C4-2B (cell line): Measurements from ENCODE around the gene NT5DC3.

ENCODE experiments used
- H3K27ac ChIP-seq: fragments of 450-650 bp; 2 replicates; pipeline ENCODE4 v1.5.1; 2017
- ZFX ChIP-seq: fragments of 450-650 bp; IDR thresholded peaks from 2 replicates; pipeline ENCODE4 v1.6.1; 2017
- TF ChIP-seq, protein P1 (sequence below): fragments of 450-650 bp; conservative IDR thresholded peaks from 2 replicates; pipeline ENCODE4 v1.5.1; 2017; ENCODE audit warnings: mild to moderate bottlenecking

NT5DC3 gene

DNA sequence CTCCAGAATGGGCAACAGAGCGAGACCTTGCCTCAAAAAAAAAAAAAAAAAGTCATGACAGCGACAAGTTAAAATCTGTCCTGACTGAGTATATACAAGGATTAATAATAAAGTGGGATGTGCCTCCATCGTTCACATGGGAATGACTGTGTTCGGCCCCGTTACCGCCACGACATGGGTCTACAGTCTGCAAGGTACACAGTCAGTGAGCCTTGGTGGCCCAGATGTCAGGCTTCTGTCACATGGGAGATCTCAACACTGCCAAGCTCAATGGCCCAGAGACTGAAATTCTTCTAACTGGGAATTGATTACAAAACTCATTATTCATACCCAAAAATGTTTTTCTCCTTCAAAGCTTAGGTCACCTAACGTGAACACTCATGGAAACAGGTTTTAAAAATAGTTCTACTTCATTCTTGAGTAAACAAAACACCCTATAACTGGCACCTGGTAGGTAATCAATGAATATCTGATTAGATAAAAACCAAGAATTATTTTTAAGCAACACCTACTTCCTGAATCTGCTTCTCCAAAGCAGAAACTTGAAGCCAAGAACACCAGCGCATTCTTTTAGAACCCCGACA is 66.0 kb downstream of the NT5DC3 start:
- no peak overlapping the region for H3K27ac ChIP-seq
- TF ChIP-seq ZFX, result no peak
- TF ChIP-seq, protein P1, sequence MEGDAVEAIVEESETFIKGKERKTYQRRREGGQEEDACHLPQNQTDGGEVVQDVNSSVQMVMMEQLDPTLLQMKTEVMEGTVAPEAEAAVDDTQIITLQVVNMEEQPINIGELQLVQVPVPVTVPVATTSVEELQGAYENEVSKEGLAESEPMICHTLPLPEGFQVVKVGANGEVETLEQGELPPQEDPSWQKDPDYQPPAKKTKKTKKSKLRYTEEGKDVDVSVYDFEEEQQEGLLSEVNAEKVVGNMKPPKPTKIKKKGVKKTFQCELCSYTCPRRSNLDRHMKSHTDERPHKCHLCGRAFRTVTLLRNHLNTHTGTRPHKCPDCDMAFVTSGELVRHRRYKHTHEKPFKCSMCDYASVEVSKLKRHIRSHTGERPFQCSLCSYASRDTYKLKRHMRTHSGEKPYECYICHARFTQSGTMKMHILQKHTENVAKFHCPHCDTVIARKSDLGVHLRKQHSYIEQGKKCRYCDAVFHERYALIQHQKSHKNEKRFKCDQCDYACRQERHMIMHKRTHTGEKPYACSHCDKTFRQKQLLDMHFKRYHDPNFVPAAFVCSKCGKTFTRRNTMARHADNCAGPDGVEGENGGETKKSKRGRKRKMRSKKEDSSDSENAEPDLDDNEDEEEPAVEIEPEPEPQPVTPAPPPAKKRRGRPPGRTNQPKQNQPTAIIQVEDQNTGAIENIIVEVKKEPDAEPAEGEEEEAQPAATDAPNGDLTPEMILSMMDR, result no peak

DNA sequence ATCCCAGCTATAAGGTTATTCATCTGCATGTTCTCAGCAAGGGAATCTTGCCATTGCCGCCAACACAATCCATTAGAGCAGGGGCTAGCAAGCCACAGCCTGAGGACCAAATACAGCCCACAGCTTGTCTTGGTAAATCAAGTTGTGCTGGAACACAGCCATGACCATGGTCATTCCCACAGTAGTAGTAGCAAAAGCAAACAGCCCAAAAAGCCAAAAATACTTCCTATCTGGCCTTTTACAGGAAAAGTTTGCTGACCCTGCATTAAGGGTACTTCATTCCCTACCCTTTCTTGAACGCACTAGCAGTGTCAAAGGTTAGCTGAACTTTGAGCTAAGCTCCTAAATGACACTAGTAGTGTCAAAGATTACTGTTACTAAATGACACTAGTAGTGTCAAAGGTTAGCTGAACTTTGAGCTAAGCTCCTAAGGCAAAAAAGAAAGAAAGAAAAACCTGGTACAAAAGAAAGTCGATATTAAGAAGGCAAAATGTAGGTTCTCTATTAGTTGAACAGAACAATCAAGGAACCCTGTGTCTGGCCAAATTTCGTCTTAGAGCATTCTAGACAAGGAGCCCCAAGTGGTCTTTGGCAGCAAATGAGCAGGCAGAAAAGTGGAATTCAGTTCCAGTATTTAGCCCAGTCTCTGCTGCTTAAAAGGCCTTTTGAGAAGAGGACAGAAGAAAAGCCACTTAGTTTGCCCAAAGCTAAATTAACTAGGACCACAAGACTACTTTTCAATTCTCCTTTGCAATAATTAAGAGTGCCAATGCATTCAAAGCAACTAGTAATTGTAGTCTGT is 67.7 kb downstream of the NT5DC3 start:
- H3K27ac ChIP-seq, result no peak overlapping the region
- TF ChIP-seq, protein P1, result no peak
- TF ChIP-seq ZFX, result no peak

DNA sequence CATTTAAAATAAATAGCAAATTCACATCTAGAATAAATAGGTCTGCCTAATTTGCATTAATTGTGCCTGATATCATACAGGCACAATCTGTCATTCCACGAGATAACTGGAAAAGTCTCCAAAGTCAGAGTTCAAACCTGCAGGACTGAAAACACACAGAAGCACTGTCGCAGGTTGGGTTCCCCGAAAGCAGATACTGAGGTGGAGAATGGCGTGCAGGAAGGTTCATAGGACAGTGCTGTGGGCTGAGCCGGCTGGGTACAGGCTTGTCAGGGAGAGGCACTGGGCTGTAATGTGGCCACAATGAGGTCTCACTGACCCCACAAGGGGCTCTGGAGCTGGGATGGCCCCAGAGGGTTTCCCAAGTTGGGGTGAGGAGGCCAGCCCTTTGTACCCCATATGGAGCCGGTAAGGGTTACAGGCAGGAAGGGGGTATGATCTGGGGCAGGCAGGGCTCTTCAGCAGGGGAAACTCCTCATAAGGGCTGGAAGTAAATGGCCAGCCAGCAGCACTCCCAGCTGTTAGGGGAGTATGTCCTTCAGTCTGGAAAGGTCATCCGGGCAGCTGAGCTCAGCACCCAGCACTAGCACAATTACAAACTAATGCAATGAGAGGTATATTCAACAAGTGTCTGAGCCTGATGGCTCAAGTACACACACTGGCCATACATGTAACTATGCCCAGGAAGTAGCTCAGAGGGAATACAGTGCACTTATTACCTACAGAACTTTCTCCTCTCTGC is 68.5 kb downstream of the NT5DC3 start:
- TF ChIP-seq, protein P1, result no peak
- no peak for TF ChIP-seq ZFX
- no peak overlapping the region for H3K27ac ChIP-seq

DNA sequence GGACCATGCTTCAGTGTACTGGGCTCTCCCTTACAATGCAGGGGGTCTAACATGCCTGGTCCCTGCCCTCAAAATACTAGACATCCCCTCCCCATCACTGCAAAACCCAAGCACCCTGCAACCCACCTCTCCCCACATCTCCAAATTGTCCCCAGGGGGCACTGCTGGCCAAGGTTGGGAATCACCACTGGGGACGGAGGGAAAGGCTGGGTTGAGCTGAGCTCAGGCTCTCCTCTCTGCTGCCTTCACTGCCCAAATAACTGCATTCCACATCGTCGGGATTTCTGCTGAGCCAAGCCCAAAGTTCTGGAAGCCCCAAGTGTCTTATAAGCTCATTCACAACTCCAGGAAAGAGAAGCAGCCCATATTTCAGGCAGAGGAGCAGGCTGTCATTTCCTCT is 69.6 kb downstream of the NT5DC3 start:
- TF ChIP-seq ZFX, result no peak
- TF ChIP-seq, protein P1, result peak; percentile 47
- H3K27ac ChIP-seq, result no peak overlapping the region

- TF ChIP-seq, protein P1, result no peak
- TF ChIP-seq ZFX, result no peak
Measured at GRCh38 chr12:103769240-103769945, 71.6 kb downstream of the NT5DC3 start.

GRCh38 chr12:103768467-103769123 is 72.4 kb downstream of the NT5DC3 start:
- no peak for TF ChIP-seq ZFX
- TF ChIP-seq, protein P1, result no peak
- H3K27ac ChIP-seq, result no peak overlapping the region

More at GRCh38 chr12:103769240-103769945, 71.6 kb downstream of the NT5DC3 start:
- H3K27ac ChIP-seq, result no peak overlapping the region
